SH-SY5Y (cell line): ENCODE results near the gene CDH22.

ENCODE experiments used
- GATA2 ChIP-seq: IDR thresholded peaks from 2 replicates; pipeline ENCODE4 v1.6.1; 2011; ENCODE audit warnings: mild to moderate bottlenecking, low read depth, low read length
- GATA3 ChIP-seq: IDR thresholded peaks from 2 replicates; pipeline ENCODE4 v1.6.1; 2011; ENCODE audit warnings: low read depth, mild to moderate bottlenecking, low read length, moderate library complexity

GRCh38 chr20:46235077-46235476, 73.2 kb downstream of the CDH22 start:
- TF ChIP-seq GATA2 (no peak), GATA3 (no peak)
